Stimulated activated naive CD8-positive, alpha-beta T cell treated with anti-CD3 and anti-CD28 coated beads, Interleukin-15, Interleukin-2, amounts not matched to agents 100 U/mL and 50 U/mL, for 24 hours (primary cell): ENCODE data around the gene RAD51AP1.
"Not testable (repeated sequence)": the region's sequence is repeated elsewhere in the genome, so short reads cannot be mapped to it uniquely, and the experiment has no call there.

ENCODE experiments used
- ATAC-seq: fragments of 150-1000 bp; cut with Tn5 transposase; one replicate; pipeline ENCODE4 v1.10.0; 2021
- DNase-seq: peaks from one replicate; pipeline ENCODE4 v3.0.0; 2021

The RAD51AP1 gene

GRCh38 chr12:4538207-4539160 lies at the start of gene RAD51AP1:
RAD51AP1 (plus strand) TSS chr12:4538890; CDS start chr12:4538940, 50 bp downstream.
- ATAC-seq: peak; percentile 98
- peak; percentile 95 for DNase-seq

- no peak for ATAC-seq
Measured at GRCh38 chr12:4489556-4489955, 49.1 kb upstream of the RAD51AP1 start.

GRCh38 chr12:4490973-4491372 lies 47.7 kb upstream of the RAD51AP1 start:
- ATAC-seq: no peak
- no peak for DNase-seq

More at GRCh38 chr12:4489556-4489955, 49.1 kb upstream of the RAD51AP1 start:
- no peak for DNase-seq

GRCh38 chr12:4496145-4496838 lies 42.4 kb upstream of the RAD51AP1 start:
- DNase-seq (no peak), ATAC-seq (peak; percentile 55)

GRCh38 chr12:4499186-4499585 lies 39.5 kb upstream of the RAD51AP1 start:
- no peak for DNase-seq
- ATAC-seq: no peak

- ATAC-seq (no peak), DNase-seq (no peak)
Measured at GRCh38 chr12:4505376-4505986, 33.2 kb upstream of the RAD51AP1 start.

GRCh38 chr12:4506430-4506829 lies 32.3 kb upstream of the RAD51AP1 start:
- DNase-seq (no peak), ATAC-seq (no peak)

GRCh38 chr12:4506870-4507269 lies 31.8 kb upstream of the RAD51AP1 start:
- ATAC-seq (peak; percentile 97), DNase-seq (no peak)

GRCh38 chr12:4508503-4508902 lies 30.2 kb upstream of the RAD51AP1 start:
- not testable (repeated sequence) for ATAC-seq, DNase-seq

- ATAC-seq, DNase-seq: not testable (repeated sequence)
Measured at GRCh38 chr12:4509269-4509668, 29.4 kb upstream of the RAD51AP1 start.

GRCh38 chr12:4518106-4518728 lies 20.5 kb upstream of the RAD51AP1 start:
- DNase-seq: no peak
- no peak for ATAC-seq

GRCh38 chr12:4523443-4523842 lies 15.2 kb upstream of the RAD51AP1 start:
- DNase-seq, ATAC-seq: not testable (repeated sequence)

GRCh38 chr12:4526923-4527546 lies 11.7 kb upstream of the RAD51AP1 start:
- no peak for DNase-seq
- ATAC-seq: no peak

GRCh38 chr12:4530160-4530559 lies 8.5 kb upstream of the RAD51AP1 start:
- no peak for ATAC-seq
- no peak for DNase-seq

GRCh38 chr12:4530982-4531586 lies 7.6 kb upstream of the RAD51AP1 start:
- no peak for DNase-seq
- no peak for ATAC-seq

GRCh38 chr12:4535092-4535491 lies 3.6 kb upstream of the RAD51AP1 start:
- DNase-seq (no peak), ATAC-seq (no peak)

- DNase-seq: no peak
- ATAC-seq: no peak
Measured at GRCh38 chr12:4535871-4536270, 2.8 kb upstream of the RAD51AP1 start.

GRCh38 chr12:4539167-4539870 lies 629 bp downstream of the RAD51AP1 start:
- no peak for ATAC-seq
- DNase-seq: no peak

- ATAC-seq (no peak), DNase-seq (no peak)
Measured at GRCh38 chr12:4540170-4540569, 1.5 kb downstream of the RAD51AP1 start.

GRCh38 chr12:4540638-4541037 lies 1.9 kb downstream of the RAD51AP1 start:
- DNase-seq (no peak), ATAC-seq (no peak)

GRCh38 chr12:4545195-4545594 lies 6.5 kb downstream of the RAD51AP1 start:
- no peak for ATAC-seq
- no peak for DNase-seq
